Measurements from ENCODE around the gene ATP1A2. TPM values are rescaled to one million over a fixed set of nuclear protein-coding genes. Genes with fewer than 3 reads are reported as not detected.

Gene ATP1A2
- polyA plus RNA-seq, 3 donors: 7.3 to 110 (median 25.6) TPM

- H3K27ac ChIP-seq (ENCODE audit: low read depth, low read length): no peak overlapping the region
These were observed 16.4 kb downstream of the ATP1A2 start for GRCh38 chr1:160131803-160132565.

GRCh38 chr1:160133990-160134770, 18.6 kb downstream of the ATP1A2 start:
- 80 to 89% (median 86%) methylated on average over 9 of the region's 9 CpGs for WGBS, 3 donors
- H3K27ac ChIP-seq (ENCODE audit: low read depth, low read length): no peak overlapping the region

More at GRCh38 chr1:160131803-160132565, 16.4 kb downstream of the ATP1A2 start:
- WGBS, 3 donors: 75 to 82% (median 79%) methylated on average over 8 of the region's 8 CpGs

GRCh38 chr1:160134791-160135572, 19.4 kb downstream of the ATP1A2 start:
- 80 to 86% (median 84%) methylated on average over 20 of the region's 20 CpGs for WGBS, 3 donors
- H3K27ac ChIP-seq (ENCODE audit: low read depth, low read length): no peak overlapping the region

GRCh38 chr1:160136121-160136925, 20.8 kb downstream of the ATP1A2 start:
- 89 to 91% (median 89%) methylated on average over 22 of the region's 22 CpGs for WGBS, 3 donors
- H3K27ac ChIP-seq (ENCODE audit: low read depth, low read length): no peak overlapping the region

- H3K27ac ChIP-seq (ENCODE audit: low read depth, low read length): no peak overlapping the region
- 86 to 98% (median 94%) methylated on average over 5 of the region's 5 CpGs for WGBS, 3 donors
These were observed 21.3 kb downstream of the ATP1A2 start for GRCh38 chr1:160136926-160137200.

GRCh38 chr1:160137216-160137862, 21.8 kb downstream of the ATP1A2 start:
- no peak overlapping the region for H3K27ac ChIP-seq (ENCODE audit: low read depth, low read length)
- WGBS, 3 donors: 87 to 93% (median 88%) methylated on average over 8 of the region's 8 CpGs

- 89 to 93% (median 92%) methylated on average over 8 of the region's 8 CpGs for WGBS, 3 donors
- H3K27ac ChIP-seq (ENCODE audit: low read depth, low read length): no peak overlapping the region
These were observed 24.3 kb downstream of the ATP1A2 start for GRCh38 chr1:160139840-160140239.

- WGBS, 3 donors: 8 to 40% (median 10%) methylated on average over 1 of the region's 1 CpG
- H3K27ac ChIP-seq (ENCODE audit: low read depth, low read length): no peak overlapping the region
These were observed 28.1 kb downstream of the ATP1A2 start for GRCh38 chr1:160143695-160144094.

GRCh38 chr1:160144921-160145320, 29.4 kb downstream of the ATP1A2 start:
- no peak overlapping the region for H3K27ac ChIP-seq (ENCODE audit: low read depth, low read length)
- 67 to 81% (median 76%) methylated on average over 4 of the region's 4 CpGs for WGBS, 3 donors

GRCh38 chr1:160146107-160146506, 30.5 kb downstream of the ATP1A2 start:
- no peak overlapping the region for H3K27ac ChIP-seq (ENCODE audit: low read depth, low read length)
- 90 to 95% (median 94%) methylated on average over 14 of the region's 14 CpGs for WGBS, 3 donors

GRCh38 chr1:160148121-160148520, 32.6 kb downstream of the ATP1A2 start:
- WGBS, 3 donors: 82 to 94% (median 92%) methylated on average over 3 of the region's 3 CpGs
- no peak overlapping the region for H3K27ac ChIP-seq (ENCODE audit: low read depth, low read length)

- no peak overlapping the region for H3K27ac ChIP-seq (ENCODE audit: low read depth, low read length)
These were observed 33.7 kb downstream of the ATP1A2 start for GRCh38 chr1:160149233-160149632.

GRCh38 chr1:160149716-160150115, 34.2 kb downstream of the ATP1A2 start:
- WGBS, 3 donors: 64 to 78% (median 70%) methylated on average over 2 of the region's 2 CpGs
- H3K27ac ChIP-seq (ENCODE audit: low read depth, low read length): no peak overlapping the region

GRCh38 chr1:160151303-160151702, 35.7 kb downstream of the ATP1A2 start, which contains the start of gene ATP1A4:
Gene ATP1A4, plus strand, starts transcription at chr1:160151603. Its CDS starts 438 bp downstream, at chr1:160152041.
- WGBS, 3 donors: 90 to 91% (median 91%) methylated on average over 6 of the region's 6 CpGs
- no peak within 1 kb of the TSS for H3K27ac ChIP-seq (ENCODE audit: low read depth, low read length)

- no peak overlapping the region for H3K27ac ChIP-seq (ENCODE audit: low read depth, low read length)
- WGBS, 3 donors: 60 to 84% (median 80%) methylated on average over 3 of the region's 3 CpGs
These were observed 39.2 kb downstream of the ATP1A2 start for GRCh38 chr1:160154790-160155189.

GRCh38 chr1:160156361-160156760, 40.8 kb downstream of the ATP1A2 start:
- H3K27ac ChIP-seq (ENCODE audit: low read depth, low read length): no peak overlapping the region
- 80 to 86% (median 85%) methylated on average over 5 of the region's 5 CpGs for WGBS, 3 donors

- 66 to 76% (median 72%) methylated on average over 4 of the region's 4 CpGs for WGBS, 3 donors
- no peak overlapping the region for H3K27ac ChIP-seq (ENCODE audit: low read depth, low read length)
These were observed 41.6 kb downstream of the ATP1A2 start for GRCh38 chr1:160157174-160157573.

GRCh38 chr1:160158031-160158430, 42.5 kb downstream of the ATP1A2 start:
- no peak overlapping the region for H3K27ac ChIP-seq (ENCODE audit: low read depth, low read length)

More at GRCh38 chr1:160158031-160158430, 42.5 kb downstream of the ATP1A2 start:
- 76 to 97% (median 95%) methylated on average over 3 of the region's 3 CpGs for WGBS, 3 donors

All from adipose tissue (tissue), 3 donors.